Ishikawa (cell line): ENCODE results near the gene AIG1.

Experiments
- CEBPB ChIP-seq: IDR thresholded peaks from 2 replicates; pipeline ENCODE4 v1.6.1; 2012
- REST ChIP-seq: IDR thresholded peaks from 2 replicates; pipeline ENCODE4 v1.6.1; 2012; ENCODE audit warnings: low read depth, mild to moderate bottlenecking
- YY1 ChIP-seq: IDR thresholded peaks from 2 replicates; pipeline ENCODE4 v1.6.1; 2012; ENCODE audit warnings: low read depth
- TF ChIP-seq, protein P1 (sequence below): IDR thresholded peaks from 2 replicates; pipeline ENCODE4 v1.6.1; 2012

DNA sequence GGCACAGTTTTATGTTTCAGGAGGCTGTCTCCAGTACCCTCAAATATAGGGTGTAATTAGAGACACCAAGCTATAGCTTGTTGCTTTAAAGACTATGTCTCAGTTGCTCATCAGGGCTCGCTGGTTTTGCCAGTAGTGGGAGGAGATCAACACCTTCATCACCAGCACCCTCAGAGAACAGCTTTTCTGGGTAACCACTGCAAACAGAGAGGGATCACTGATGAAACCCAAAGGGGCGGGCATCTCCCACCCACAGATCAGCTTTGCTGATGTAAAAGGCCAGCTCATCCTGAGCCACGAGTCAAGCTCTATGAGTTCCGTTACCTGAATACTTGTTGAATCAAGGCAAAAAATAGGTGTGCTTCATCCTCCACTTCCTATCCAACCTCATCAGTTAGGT is 187.7 kb downstream of the AIG1 start:
- TF ChIP-seq CEBPB, result no peak
- TF ChIP-seq, protein P1, sequence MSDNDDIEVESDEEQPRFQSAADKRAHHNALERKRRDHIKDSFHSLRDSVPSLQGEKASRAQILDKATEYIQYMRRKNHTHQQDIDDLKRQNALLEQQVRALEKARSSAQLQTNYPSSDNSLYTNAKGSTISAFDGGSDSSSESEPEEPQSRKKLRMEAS, result no peak
- TF ChIP-seq REST, result no peak
- TF ChIP-seq YY1, result no peak
